Prostate gland (tissue), 2 donors: ENCODE results near the gene LACTBL1.

ENCODE experiments used
- POLR2A ChIP-seq: fragments of 450-650 bp; IDR thresholded peaks from one replicate; pipeline ENCODE4 v1.6.1; 2016; ENCODE audit warnings: antibody characterized with exemption, mild to moderate bottlenecking
- TF ChIP-seq, protein P1 (sequence below), 4 experiments: fragments of 200-600 bp in 2 of 4; fragments of 450-650 bp in 2 of 4; sonication (generic) in 2 of 4; IDR thresholded peaks; 1 replicate in 3 of 4; 2 replicates in 1 of 4; pipeline ENCODE4 v1.5.1; 2016 to 2019; ENCODE audit warnings: antibody characterized with exemption in 4 of 4, mild to moderate bottlenecking in 2 of 4, moderate library complexity in 2 of 4

- TF ChIP-seq, protein P1, sequence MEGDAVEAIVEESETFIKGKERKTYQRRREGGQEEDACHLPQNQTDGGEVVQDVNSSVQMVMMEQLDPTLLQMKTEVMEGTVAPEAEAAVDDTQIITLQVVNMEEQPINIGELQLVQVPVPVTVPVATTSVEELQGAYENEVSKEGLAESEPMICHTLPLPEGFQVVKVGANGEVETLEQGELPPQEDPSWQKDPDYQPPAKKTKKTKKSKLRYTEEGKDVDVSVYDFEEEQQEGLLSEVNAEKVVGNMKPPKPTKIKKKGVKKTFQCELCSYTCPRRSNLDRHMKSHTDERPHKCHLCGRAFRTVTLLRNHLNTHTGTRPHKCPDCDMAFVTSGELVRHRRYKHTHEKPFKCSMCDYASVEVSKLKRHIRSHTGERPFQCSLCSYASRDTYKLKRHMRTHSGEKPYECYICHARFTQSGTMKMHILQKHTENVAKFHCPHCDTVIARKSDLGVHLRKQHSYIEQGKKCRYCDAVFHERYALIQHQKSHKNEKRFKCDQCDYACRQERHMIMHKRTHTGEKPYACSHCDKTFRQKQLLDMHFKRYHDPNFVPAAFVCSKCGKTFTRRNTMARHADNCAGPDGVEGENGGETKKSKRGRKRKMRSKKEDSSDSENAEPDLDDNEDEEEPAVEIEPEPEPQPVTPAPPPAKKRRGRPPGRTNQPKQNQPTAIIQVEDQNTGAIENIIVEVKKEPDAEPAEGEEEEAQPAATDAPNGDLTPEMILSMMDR (IDR thresholded peaks at IDR 0.05), result no peak
- no peak for TF ChIP-seq POLR2A
Measured at GRCh38 chr1:22951796-22952195, 20.9 kb downstream of the LACTBL1 start.
